ENCODE data around the gene ROR1.

- TF ChIP-seq POLR2A (IDR thresholded peaks at IDR 0.05; ENCODE audit: low read length) (no peak), GATA1 (IDR thresholded peaks at IDR 0.05; ENCODE audit: low read depth, low read length) (no peak)
Observed at GRCh38 chr1:63784489-63785390, 10.9 kb downstream of the ROR1 start.
